A673 (cell line): Measurements from ENCODE around the gene AMPD2. TPM values are rescaled to one million over a fixed set of nuclear protein-coding genes. Genes with fewer than 3 reads are reported as not detected.
A peak's percentile ranks its signal among the peaks of the same experiment; 100 is the strongest.

Experiments used
- BruUV-seq: library from RNA; stranded (reverse); fragments of 400-500 nt; replicated peaks from 2 replicates; lab custom pipeline; 2021; lab: Mats Ljungman, UMichigan
- CTCF ChIA-PET: fragments of 300-600 bp; sonication (Branson Sonifier 250); formaldehyde crosslinking; loops from one replicate; lab custom pipeline; 2022; ENCODE audit warnings: antibody characterized with exemption; lab: Charles Lee
- POLR2A ChIA-PET: fragments of 300-600 bp; sonication (Branson Sonifier 250); formaldehyde crosslinking; loops from one replicate; lab custom pipeline; 2022; ENCODE audit warnings: antibody characterized with exemption; ENCODE audit not compliant: low non-redundant PET; lab: Charles Lee
- DNase-seq: peaks from one replicate; pipeline ENCODE4 v3.0.0-alpha.2; 2015; ENCODE audit warnings: low spot score
- H3K27ac ChIP-seq: fragments of 200-600 bp; sonication (generic); 2 replicates; pipeline ENCODE4 v1.5.1; 2016; ENCODE audit warnings: mixed run types, low read depth, mild to moderate bottlenecking, mixed read lengths, antibody characterized with exemption, low read length; ENCODE audit not compliant: poor library complexity, severe bottlenecking
- H3K27me3 ChIP-seq: fragments of 200-600 bp; sonication (generic); replicated peaks from 2 replicates; pipeline ENCODE4 v1.6.1; 2017; ENCODE audit warnings: mixed run types, low read depth, mild to moderate bottlenecking, mixed read lengths, antibody characterized with exemption, low read length; ENCODE audit not compliant: insufficient read depth, poor library complexity
- H3K36me3 ChIP-seq: fragments of 200-600 bp; sonication (generic); 2 replicates; pipeline ENCODE4 v1.6.1; 2016; ENCODE audit warnings: mixed run types, mild to moderate bottlenecking, mixed read lengths, antibody characterized with exemption, low read length; ENCODE audit not compliant: insufficient read depth, poor library complexity, severe bottlenecking
- H3K4me1 ChIP-seq: fragments of 200-600 bp; sonication (generic); 2 replicates; pipeline ENCODE4 v1.6.1; 2017; ENCODE audit warnings: mixed run types, mild to moderate bottlenecking, mixed read lengths, antibody characterized with exemption, low read length; ENCODE audit not compliant: insufficient read depth, poor library complexity, severe bottlenecking
- H3K4me3 ChIP-seq: fragments of 200-600 bp; sonication (generic); 2 replicates; pipeline ENCODE4 v1.5.1; 2016; ENCODE audit warnings: low read depth, mixed run types, mild to moderate bottlenecking, mixed read lengths, low read length; ENCODE audit not compliant: poor library complexity, severe bottlenecking
- H3K9me3 ChIP-seq: fragments of 200-600 bp; sonication (generic); 2 replicates; pipeline ENCODE4 v1.6.1; 2016; ENCODE audit warnings: mixed run types, low read depth, mild to moderate bottlenecking, mixed read lengths, antibody characterized with exemption, low read length; ENCODE audit not compliant: poor library complexity, severe bottlenecking
- EZH2 ChIP-seq: fragments of 200-600 bp; sonication (generic); IDR thresholded peaks from 2 replicates; pipeline ENCODE4 v1.6.1; 2017; ENCODE audit warnings: borderline replicate concordance, low read depth, mild to moderate bottlenecking, mixed read lengths, antibody characterized with exemption, low read length; ENCODE audit not compliant: poor library complexity, severe bottlenecking
- intact Hi-C: fragments of 100-400 bp; cut with micrococcal nuclease; formaldehyde crosslinking; loops from one replicate; pipeline ENCODE4 v1.10.0; 2022; ENCODE audit not compliant: unreplicated experiment
- total RNA-seq: library from RNA; stranded (reverse); gene quantifications from 2 replicates; pipeline ENCODE4 v1.2.3, GENCODE V29; 2021
- TF ChIP-seq, protein P1 (sequence below): fragments of 300-800, 200-600 bp; sonication (generic); conservative IDR thresholded peaks from 2 replicates; pipeline ENCODE4 v1.5.1; 2017; ENCODE audit warnings: low read depth, mild to moderate bottlenecking, antibody characterized with exemption, low read length, moderate library complexity, mixed read lengths

The AMPD2 gene
- total RNA-seq, 1 experiment from 2014 or later, result 132 TPM

DNA sequence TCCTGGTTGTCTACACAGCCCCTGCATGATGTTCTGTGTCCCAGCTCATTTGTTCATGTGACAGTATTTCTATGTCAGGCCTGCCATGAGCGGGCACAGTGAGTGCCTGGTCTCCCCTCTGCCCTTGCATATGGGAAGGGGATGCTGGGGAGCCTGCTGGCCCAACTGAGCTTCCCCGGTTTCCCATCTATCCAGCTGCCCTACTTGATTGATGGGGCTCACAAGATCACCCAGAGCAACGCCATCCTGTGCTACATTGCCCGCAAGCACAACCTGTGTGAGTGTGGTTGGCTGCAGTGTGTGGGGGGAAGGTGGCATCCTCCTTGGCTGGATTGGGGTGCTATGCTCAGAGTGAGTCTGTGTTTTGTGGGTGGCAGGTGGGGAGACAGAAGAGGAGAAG is 37.8 kb downstream of the AMPD2 start:
- Histone ChIP-seq H3K27me3 (no peaks in the 10 kb centered on the region), H3K4me1 (peaks cover 23% of the 10 kb centered on the region), H3K27ac (peak overlapping the region; percentile 27), H3K4me3 (peak overlapping the region; percentile 97), H3K9me3 (no peaks in the 10 kb centered on the region), H3K36me3 (peaks cover 40% of the 10 kb centered on the region)
- no peak for TF ChIP-seq EZH2
- TF ChIP-seq, protein P1, sequence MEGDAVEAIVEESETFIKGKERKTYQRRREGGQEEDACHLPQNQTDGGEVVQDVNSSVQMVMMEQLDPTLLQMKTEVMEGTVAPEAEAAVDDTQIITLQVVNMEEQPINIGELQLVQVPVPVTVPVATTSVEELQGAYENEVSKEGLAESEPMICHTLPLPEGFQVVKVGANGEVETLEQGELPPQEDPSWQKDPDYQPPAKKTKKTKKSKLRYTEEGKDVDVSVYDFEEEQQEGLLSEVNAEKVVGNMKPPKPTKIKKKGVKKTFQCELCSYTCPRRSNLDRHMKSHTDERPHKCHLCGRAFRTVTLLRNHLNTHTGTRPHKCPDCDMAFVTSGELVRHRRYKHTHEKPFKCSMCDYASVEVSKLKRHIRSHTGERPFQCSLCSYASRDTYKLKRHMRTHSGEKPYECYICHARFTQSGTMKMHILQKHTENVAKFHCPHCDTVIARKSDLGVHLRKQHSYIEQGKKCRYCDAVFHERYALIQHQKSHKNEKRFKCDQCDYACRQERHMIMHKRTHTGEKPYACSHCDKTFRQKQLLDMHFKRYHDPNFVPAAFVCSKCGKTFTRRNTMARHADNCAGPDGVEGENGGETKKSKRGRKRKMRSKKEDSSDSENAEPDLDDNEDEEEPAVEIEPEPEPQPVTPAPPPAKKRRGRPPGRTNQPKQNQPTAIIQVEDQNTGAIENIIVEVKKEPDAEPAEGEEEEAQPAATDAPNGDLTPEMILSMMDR, result no peak
- BruUV-seq, result no TSS peak
- ChIA-PET CTCF (interaction anchor here (1.1 kb wide), 1 partner anchor 327 kb away, joined by 3 read pairs; the partner anchor contains the start of gene AHCYL1), POLR2A (no interaction called here)
- DNase-seq, result peak; percentile 1
- intact Hi-C loops, result no loop called here

DNA sequence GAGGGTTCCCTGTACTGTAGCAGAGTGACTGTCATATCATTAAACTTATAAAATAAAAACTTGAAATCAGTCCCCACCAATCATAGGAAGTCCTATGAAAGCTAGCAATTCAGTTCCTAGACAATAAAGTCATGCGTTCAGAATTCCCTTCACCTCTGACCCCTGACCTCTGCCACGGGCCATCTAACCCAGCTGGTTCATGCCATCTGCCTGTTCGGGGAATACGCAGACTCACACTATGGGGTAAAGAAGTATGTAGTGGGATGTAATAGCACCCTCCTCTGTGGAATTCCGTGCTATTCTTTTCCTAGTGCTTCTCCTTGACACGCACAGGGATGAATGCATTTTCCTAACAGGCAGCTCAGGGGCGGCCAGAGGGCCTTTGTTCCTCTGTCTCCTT is 38.3 kb downstream of the AMPD2 start:
- Histone ChIP-seq H3K4me1 (peaks cover 19% of the 10 kb centered on the region), H3K27me3 (no peaks in the 10 kb centered on the region), H3K4me3 (peak overlapping the region; percentile 97), H3K36me3 (peaks cover 40% of the 10 kb centered on the region), H3K27ac (peak overlapping the region; percentile 27), H3K9me3 (no peaks in the 10 kb centered on the region)
- ChIA-PET CTCF (interaction anchor here (1.1 kb wide), 1 partner anchor 327 kb away, joined by 3 read pairs; the partner anchor contains the start of gene AHCYL1), POLR2A (no interaction called here)
- no TSS peak for BruUV-seq
- intact Hi-C loops, result no loop called here
- TF ChIP-seq, protein P1, result no peak
- no peak for TF ChIP-seq EZH2
- peak; percentile 0 for DNase-seq

DNA sequence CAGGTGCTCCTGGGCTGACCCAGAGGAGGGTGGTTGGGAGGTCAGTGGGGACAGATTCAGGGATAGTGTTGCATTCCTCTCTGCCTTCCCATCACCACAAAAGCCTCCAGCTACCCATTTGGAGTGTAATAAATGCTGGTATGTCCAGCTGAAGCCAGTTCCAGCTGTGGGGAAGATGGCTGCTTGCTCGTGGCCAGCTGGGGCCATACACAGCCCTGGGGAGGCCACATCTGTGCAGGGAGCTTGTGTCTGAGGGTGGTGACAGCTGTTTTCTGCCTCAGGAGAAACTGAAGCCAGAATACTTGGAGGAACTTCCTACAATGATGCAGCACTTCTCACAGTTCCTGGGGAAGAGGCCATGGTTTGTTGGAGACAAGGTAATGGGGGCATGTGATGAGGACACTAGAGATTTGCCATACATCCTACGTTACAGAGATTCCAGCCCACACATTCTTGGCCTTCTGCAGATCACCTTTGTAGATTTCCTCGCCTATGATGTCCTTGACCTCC is 39.0 kb downstream of the AMPD2 start:
- intact Hi-C loops, result no loop called here
- ChIA-PET POLR2A (no interaction called here), CTCF (no interaction called here)
- Histone ChIP-seq H3K4me3 (peak overlapping the region; percentile 97), H3K27me3 (no peaks in the 10 kb centered on the region), H3K36me3 (peaks cover 40% of the 10 kb centered on the region), H3K4me1 (peaks cover 13% of the 10 kb centered on the region), H3K9me3 (no peaks in the 10 kb centered on the region), H3K27ac (peak overlapping the region; percentile 27)
- BruUV-seq, result no TSS peak
- TF ChIP-seq, protein P1, result no peak
- no peak for TF ChIP-seq EZH2
- peak; percentile 1 for DNase-seq
